Neural cell (in vitro differentiated cells): ENCODE measurements around the gene TRA2A. TPM values are rescaled to one million over a fixed set of nuclear protein-coding genes. Genes with fewer than 3 reads are reported as not detected.
A peak's percentile ranks its signal among the peaks of the same experiment; 100 is the strongest.

Source experiments
- H2AFZ ChIP-seq: fragments of 200-600, 300-800 bp; sonication (generic), shearing (Covaris generic); 2 replicates; pipeline ENCODE4 v1.6.0; 2014; ENCODE audit warnings: low read depth, mild to moderate bottlenecking, antibody characterized with exemption, low read length, moderate library complexity
- H3F3A ChIP-seq: fragments of 200-600 bp; shearing (Covaris generic); 2 replicates; pipeline ENCODE4 v1.6.1; 2016; ENCODE audit warnings: mild to moderate bottlenecking, moderate library complexity, mixed read lengths, antibody characterized with exemption, low read length; ENCODE audit not compliant: insufficient read depth, poor library complexity, severe bottlenecking
- H3K27ac ChIP-seq: fragments of 200-600, 300-800 bp; sonication (generic), shearing (Covaris generic); 2 replicates; pipeline ENCODE4 v1.5.1; 2014; ENCODE audit warnings: mild to moderate bottlenecking, low read length, moderate library complexity
- H3K27me3 ChIP-seq: fragments of 300-800, 200-600 bp; sonication (generic), shearing (Covaris generic); 2 replicates; pipeline ENCODE4 v1.6.0; 2014; ENCODE audit warnings: mild to moderate bottlenecking, low read depth, low read length, moderate library complexity; ENCODE audit not compliant: insufficient read depth
- H3K36me3 ChIP-seq: fragments of 300-800, 200-600 bp; sonication (generic), shearing (Covaris generic); 2 replicates; pipeline ENCODE4 v1.5.1; 2014; ENCODE audit warnings: mild to moderate bottlenecking, antibody characterized with exemption, low read length, moderate library complexity; ENCODE audit not compliant: insufficient read depth
- H3K4me2 ChIP-seq: fragments of 300-800, 200-600 bp; sonication (generic), shearing (Covaris generic); 2 replicates; pipeline ENCODE4 v1.6.0; 2014; ENCODE audit warnings: mild to moderate bottlenecking, low read length
- H3K4me3 ChIP-seq: fragments of 300-800, 200-600 bp; sonication (generic), shearing (Covaris generic); 2 replicates; pipeline ENCODE4 v1.5.1; 2014; ENCODE audit warnings: mild to moderate bottlenecking, low read length, moderate library complexity
- H3K79me2 ChIP-seq: fragments of 200-600 bp; shearing (Covaris generic); replicated peaks from 2 replicates; pipeline ENCODE4 v1.6.0; 2014; ENCODE audit warnings: mild to moderate bottlenecking, low read length, moderate library complexity; ENCODE audit not compliant: insufficient read depth
- H3K9ac ChIP-seq: fragments of 300-800, 200-600 bp; sonication (generic), shearing (Covaris generic); 2 replicates; pipeline ENCODE4 v1.6.1; 2016; ENCODE audit warnings: mild to moderate bottlenecking, low read length, mixed read lengths
- H3K9me2 ChIP-seq: fragments of 200-600 bp; shearing (Covaris generic); 2 replicates; pipeline ENCODE4 v1.6.1; 2016; ENCODE audit warnings: mild to moderate bottlenecking, low read length, mixed read lengths; ENCODE audit not compliant: insufficient read depth
- H3K9me3 ChIP-seq: fragments of 200-600, 300-800 bp; sonication (generic), shearing (Covaris generic); 2 replicates; pipeline ENCODE4 v1.6.1; 2016; ENCODE audit warnings: mild to moderate bottlenecking, mixed run types, low read length, moderate library complexity, mixed read lengths
- H4K20me1 ChIP-seq: fragments of 200-600 bp; shearing (Covaris generic); 2 replicates; pipeline ENCODE4 v1.6.1; 2016; ENCODE audit warnings: mild to moderate bottlenecking, mixed run types; ENCODE audit not compliant: insufficient read depth
- CTCF ChIP-seq: fragments of 450-650 bp; IDR thresholded peaks from 2 replicates; pipeline ENCODE4 v1.5.1; 2014; ENCODE audit warnings: antibody characterized with exemption, mild to moderate bottlenecking, moderate library complexity; ENCODE audit not compliant: poor library complexity, severe bottlenecking
- EP300 ChIP-seq: fragments of 450-650 bp; conservative IDR thresholded peaks from 2 replicates; pipeline ENCODE4 v1.6.1; 2014; ENCODE audit warnings: antibody characterized with exemption, mild to moderate bottlenecking, moderate library complexity; ENCODE audit not compliant: poor library complexity, severe bottlenecking
- EZH2 ChIP-seq: fragments of 200-600, 300-800 bp; shearing (Covaris generic), sonication (generic); IDR thresholded peaks from 2 replicates; pipeline ENCODE4 v1.6.1; 2014; ENCODE audit warnings: antibody characterized with exemption, low read length, borderline replicate concordance, mild to moderate bottlenecking; ENCODE audit not compliant: insufficient read depth, poor library complexity, severe bottlenecking
- MXI1 ChIP-seq: fragments of 450-650 bp; conservative IDR thresholded peaks from 2 replicates; pipeline ENCODE4 v1.6.1; 2014; ENCODE audit warnings: antibody characterized with exemption, mild to moderate bottlenecking; ENCODE audit not compliant: poor library complexity, severe bottlenecking
- POLR2AphosphoS5 ChIP-seq: IDR thresholded peaks from 2 replicates; pipeline ENCODE4 v1.6.1; 2012
- RAD21 ChIP-seq: fragments of 450-650 bp; conservative IDR thresholded peaks from 2 replicates; pipeline ENCODE4 v1.6.1; 2014; ENCODE audit warnings: antibody characterized with exemption, mild to moderate bottlenecking, moderate library complexity
- REST ChIP-seq: IDR thresholded peaks from 2 replicates; pipeline ENCODE4 v1.6.1; 2012; ENCODE audit warnings: borderline replicate concordance
- SMC3 ChIP-seq: fragments of 450-650 bp; conservative IDR thresholded peaks from 2 replicates; pipeline ENCODE4 v1.6.1; 2014; ENCODE audit warnings: antibody characterized with exemption, mild to moderate bottlenecking, moderate library complexity; ENCODE audit not compliant: poor library complexity
- TAF1 ChIP-seq: IDR thresholded peaks from 2 replicates; pipeline ENCODE4 v1.6.1; 2012; ENCODE audit warnings: low read depth
- polyA plus RNA-seq: library from polyadenylated mRNA; depleted of rRNA; stranded (reverse); fragments of >200 nt; gene quantifications from 2 replicates; pipeline ENCODE4 v1.2.3, GENCODE V29; 2014

The TRA2A gene
- polyA plus RNA-seq, 1 donor from 2014 or later: 188 TPM

GRCh38 chr7:23472956-23473843 lies 58.6 kb downstream of the TRA2A start:
- Histone ChIP-seq H3K27ac (peak overlapping the region; percentile 61), H3K9me3 (no peaks in the 10 kb centered on the region), H3K9ac (peak overlapping the region; percentile 76), H3K27me3 (no peaks in the 10 kb centered on the region), H3K4me3 (peak overlapping the region; percentile 85), H3K4me2 (peak overlapping the region; percentile 76), H4K20me1 (no peaks in the 10 kb centered on the region), H3K79me2 (peaks cover 77% of the 10 kb centered on the region), H3K36me3 (no peaks in the 10 kb centered on the region), H2AFZ (peak overlapping the region; percentile 47), H3F3A (peaks cover 17% of the 10 kb centered on the region), H3K9me2 (no peaks in the 10 kb centered on the region)
- TF ChIP-seq EP300 (no peak), POLR2AphosphoS5 (peak; percentile 7)

- Histone ChIP-seq H3K79me2 (peaks cover 77% of the 10 kb centered on the region), H2AFZ (no peak overlapping the region), H3K9ac (no peak overlapping the region), H3K9me2 (no peaks in the 10 kb centered on the region), H3K4me2 (peak overlapping the region; percentile 94), H4K20me1 (no peaks in the 10 kb centered on the region), H3K36me3 (no peaks in the 10 kb centered on the region), H3K9me3 (no peaks in the 10 kb centered on the region), H3K4me3 (peak overlapping the region; percentile 85), H3F3A (peaks cover 17% of the 10 kb centered on the region), H3K27ac (no peak overlapping the region), H3K27me3 (no peaks in the 10 kb centered on the region)
- TF ChIP-seq SMC3 (no peak), MXI1 (no peak), EP300 (no peak), POLR2AphosphoS5 (no peak), REST (no peak), CTCF (no peak), TAF1 (no peak), RAD21 (no peak), EZH2 (no peak)
Observed at GRCh38 chr7:23472556-23472955, 59.2 kb downstream of the TRA2A start.
